ENCODE data around the gene WDR12.

Gene WDR12

DNA sequence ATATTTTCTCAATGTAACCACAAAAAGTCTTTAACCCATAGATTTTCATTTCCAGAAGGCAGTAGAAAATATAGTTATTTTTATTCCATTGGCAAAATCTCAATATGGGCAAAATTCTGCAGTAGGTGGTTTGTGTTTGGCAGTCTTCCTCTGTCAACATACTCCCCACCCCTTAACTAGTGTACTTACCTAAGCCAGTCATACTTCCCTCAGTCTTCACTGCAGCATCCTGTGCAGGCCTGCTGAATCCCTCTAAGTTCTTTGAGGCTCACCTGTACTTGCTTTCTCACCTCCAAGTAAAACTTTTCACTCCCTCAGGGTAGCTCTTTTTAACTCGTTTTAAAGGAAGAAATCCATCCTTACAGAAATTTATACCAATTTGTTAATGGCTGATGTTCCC lies 7.4 kb upstream of the WDR12 start:
- TF ChIP-seq FOXM1 (IDR thresholded peaks at IDR 0.05; ENCODE audit: borderline replicate concordance, low read depth), result no peak
- no peak for TF ChIP-seq EGR1 (IDR thresholded peaks at IDR 0.05)
- no peak for TF ChIP-seq YY1 (IDR thresholded peaks at IDR 0.05; ENCODE audit: low read depth)
- TF ChIP-seq, protein P1, sequence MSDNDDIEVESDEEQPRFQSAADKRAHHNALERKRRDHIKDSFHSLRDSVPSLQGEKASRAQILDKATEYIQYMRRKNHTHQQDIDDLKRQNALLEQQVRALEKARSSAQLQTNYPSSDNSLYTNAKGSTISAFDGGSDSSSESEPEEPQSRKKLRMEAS (IDR thresholded peaks at IDR 0.05), result no peak
- TF ChIP-seq NFIC (IDR thresholded peaks at IDR 0.05), result no peak
- no peak for TF ChIP-seq EP300 (IDR thresholded peaks at IDR 0.05; ENCODE audit: borderline replicate concordance)
- TF ChIP-seq CEBPB (IDR thresholded peaks at IDR 0.05), result no peak
- no peak for TF ChIP-seq TCF12 (IDR thresholded peaks at IDR 0.05; ENCODE audit: low read depth)
- TF ChIP-seq, protein P2, sequence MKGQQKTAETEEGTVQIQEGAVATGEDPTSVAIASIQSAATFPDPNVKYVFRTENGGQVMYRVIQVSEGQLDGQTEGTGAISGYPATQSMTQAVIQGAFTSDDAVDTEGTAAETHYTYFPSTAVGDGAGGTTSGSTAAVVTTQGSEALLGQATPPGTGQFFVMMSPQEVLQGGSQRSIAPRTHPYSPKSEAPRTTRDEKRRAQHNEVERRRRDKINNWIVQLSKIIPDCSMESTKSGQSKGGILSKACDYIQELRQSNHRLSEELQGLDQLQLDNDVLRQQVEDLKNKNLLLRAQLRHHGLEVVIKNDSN (IDR thresholded peaks at IDR 0.05), result no peak
- no peak for TF ChIP-seq TAF1 (IDR thresholded peaks at IDR 0.05; ENCODE audit: low read depth)
- no peak for TF ChIP-seq TEAD4 (IDR thresholded peaks at IDR 0.05)
- no peak for TF ChIP-seq ZBTB7A (IDR thresholded peaks at IDR 0.05; ENCODE audit: low read depth)
- TF ChIP-seq CREB1 (IDR thresholded peaks at IDR 0.05; ENCODE audit: low read depth), result no peak
- no peak for TF ChIP-seq RAD21 (IDR thresholded peaks at IDR 0.05; ENCODE audit: low read depth)

DNA sequence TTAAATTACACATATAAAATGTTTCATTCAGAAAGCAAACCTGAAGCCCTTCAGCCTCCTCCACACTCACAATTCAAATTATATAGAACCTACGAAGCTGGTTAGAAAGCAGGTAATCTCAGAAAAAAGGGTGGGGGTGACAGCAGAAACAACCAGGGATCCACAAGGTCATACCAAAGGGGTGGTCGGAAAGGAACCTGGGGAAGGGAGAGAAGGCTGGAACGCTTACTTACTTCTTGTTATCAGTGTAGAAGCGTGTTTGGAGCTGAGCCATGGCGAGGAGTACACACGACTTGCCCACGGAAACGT lies 316 bp downstream of the WDR12 start:
- TF ChIP-seq YY1 (IDR thresholded peaks at IDR 0.05; ENCODE audit: low read depth) (no peak), FOXM1 (IDR thresholded peaks at IDR 0.05; ENCODE audit: borderline replicate concordance, low read depth) (no peak), EP300 (IDR thresholded peaks at IDR 0.05; ENCODE audit: borderline replicate concordance) (no peak), RAD21 (IDR thresholded peaks at IDR 0.05; ENCODE audit: low read depth) (no peak), CEBPB (IDR thresholded peaks at IDR 0.05) (no peak), EGR1 (IDR thresholded peaks at IDR 0.05) (no peak), NFIC (IDR thresholded peaks at IDR 0.05) (no peak), TCF12 (IDR thresholded peaks at IDR 0.05; ENCODE audit: low read depth) (no peak), TEAD4 (IDR thresholded peaks at IDR 0.05) (no peak), CREB1 (IDR thresholded peaks at IDR 0.05; ENCODE audit: low read depth) (no peak), TAF1 (IDR thresholded peaks at IDR 0.05; ENCODE audit: low read depth) (no peak), ZBTB7A (IDR thresholded peaks at IDR 0.05; ENCODE audit: low read depth) (no peak)
- TF ChIP-seq, protein P2 (IDR thresholded peaks at IDR 0.05), result no peak
- TF ChIP-seq, protein P3, sequence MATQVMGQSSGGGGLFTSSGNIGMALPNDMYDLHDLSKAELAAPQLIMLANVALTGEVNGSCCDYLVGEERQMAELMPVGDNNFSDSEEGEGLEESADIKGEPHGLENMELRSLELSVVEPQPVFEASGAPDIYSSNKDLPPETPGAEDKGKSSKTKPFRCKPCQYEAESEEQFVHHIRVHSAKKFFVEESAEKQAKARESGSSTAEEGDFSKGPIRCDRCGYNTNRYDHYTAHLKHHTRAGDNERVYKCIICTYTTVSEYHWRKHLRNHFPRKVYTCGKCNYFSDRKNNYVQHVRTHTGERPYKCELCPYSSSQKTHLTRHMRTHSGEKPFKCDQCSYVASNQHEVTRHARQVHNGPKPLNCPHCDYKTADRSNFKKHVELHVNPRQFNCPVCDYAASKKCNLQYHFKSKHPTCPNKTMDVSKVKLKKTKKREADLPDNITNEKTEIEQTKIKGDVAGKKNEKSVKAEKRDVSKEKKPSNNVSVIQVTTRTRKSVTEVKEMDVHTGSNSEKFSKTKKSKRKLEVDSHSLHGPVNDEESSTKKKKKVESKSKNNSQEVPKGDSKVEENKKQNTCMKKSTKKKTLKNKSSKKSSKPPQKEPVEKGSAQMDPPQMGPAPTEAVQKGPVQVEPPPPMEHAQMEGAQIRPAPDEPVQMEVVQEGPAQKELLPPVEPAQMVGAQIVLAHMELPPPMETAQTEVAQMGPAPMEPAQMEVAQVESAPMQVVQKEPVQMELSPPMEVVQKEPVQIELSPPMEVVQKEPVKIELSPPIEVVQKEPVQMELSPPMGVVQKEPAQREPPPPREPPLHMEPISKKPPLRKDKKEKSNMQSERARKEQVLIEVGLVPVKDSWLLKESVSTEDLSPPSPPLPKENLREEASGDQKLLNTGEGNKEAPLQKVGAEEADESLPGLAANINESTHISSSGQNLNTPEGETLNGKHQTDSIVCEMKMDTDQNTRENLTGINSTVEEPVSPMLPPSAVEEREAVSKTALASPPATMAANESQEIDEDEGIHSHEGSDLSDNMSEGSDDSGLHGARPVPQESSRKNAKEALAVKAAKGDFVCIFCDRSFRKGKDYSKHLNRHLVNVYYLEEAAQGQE (IDR thresholded peaks at IDR 0.05; ENCODE audit: low read depth), result no peak
- TF ChIP-seq, protein P1 (IDR thresholded peaks at IDR 0.05), result no peak

DNA sequence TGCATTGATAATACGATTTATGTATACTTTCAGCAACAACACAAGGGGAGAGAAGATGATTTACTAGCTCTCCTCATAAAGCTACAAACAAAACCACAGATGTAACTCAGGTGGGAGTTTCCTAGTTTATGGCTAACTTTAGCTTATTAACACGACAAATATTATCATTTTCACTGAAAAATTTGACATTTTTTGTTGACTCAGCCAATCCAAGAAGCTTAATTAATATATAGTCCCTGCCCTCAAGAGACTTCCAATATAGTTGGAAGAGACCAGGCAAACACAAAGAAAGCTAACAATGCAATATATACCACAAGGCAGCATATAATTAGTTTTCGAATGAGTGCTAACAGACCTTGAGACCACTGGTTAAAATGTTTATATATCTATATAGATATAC lies 775 bp downstream of the WDR12 start:
- TF ChIP-seq CEBPB (IDR thresholded peaks at IDR 0.05), result no peak

DNA sequence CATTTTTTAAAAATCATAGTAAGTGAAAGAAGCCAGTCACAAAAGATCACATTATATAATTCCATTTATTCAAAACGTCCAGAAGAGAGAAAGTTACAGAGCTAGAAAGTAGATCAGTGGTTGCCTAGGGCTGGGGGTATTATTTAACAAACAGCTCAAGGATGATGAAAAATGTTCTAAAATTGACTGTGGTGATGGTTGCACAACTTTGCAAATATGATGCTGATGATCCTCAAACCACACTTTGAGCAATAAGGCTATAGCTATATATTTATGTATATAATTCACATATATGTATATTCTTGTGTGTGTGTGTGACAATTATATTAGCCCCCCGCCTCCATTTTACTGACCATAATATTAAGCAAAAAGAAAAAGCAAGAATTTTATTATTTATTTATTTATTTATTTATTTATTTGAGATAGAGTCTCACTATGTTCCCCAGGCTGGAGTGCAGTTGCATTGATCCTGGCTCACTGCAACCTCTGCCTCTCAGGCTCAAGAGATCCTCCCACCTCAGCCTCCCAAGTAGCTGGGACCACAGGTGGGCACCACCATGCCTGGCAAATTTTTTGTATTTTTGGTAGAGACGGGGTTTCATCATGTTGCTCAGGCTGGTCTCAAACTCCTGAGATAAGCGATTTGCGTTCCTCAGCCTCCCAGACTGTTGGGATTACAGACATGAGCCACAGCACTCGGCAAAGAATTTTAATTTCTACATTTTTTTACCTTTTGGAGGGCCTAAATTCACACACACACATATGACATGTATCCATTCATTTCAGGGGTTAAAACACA lies 1.9 kb downstream of the WDR12 start:
- TF ChIP-seq, protein P2 (IDR thresholded peaks at IDR 0.05), result no peak
- TF ChIP-seq ZBTB7A (IDR thresholded peaks at IDR 0.05; ENCODE audit: low read depth), result no peak
- TF ChIP-seq FOXM1 (IDR thresholded peaks at IDR 0.05; ENCODE audit: borderline replicate concordance, low read depth), result no peak

DNA sequence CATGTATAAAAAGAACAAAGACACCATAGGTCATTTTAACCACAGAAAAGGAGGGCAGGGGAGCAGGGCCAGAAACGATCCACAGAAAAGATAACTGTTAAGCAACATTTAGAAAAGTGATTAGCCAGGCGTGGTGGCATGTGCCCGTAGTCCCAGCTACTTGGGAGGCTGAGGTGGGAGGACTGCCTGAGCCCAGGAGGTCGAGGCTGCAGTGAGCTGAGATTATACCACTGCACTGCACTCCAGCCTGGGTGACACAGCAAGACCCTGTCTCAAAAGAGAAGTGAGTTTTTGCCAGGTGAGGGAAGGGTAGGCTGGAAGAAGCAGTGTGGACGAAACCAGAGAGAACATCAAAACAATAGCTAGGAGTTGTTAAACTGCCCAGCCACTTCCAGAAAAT lies 3.3 kb downstream of the WDR12 start:
- TF ChIP-seq CEBPB (IDR thresholded peaks at IDR 0.05) (no peak), ZBTB7A (IDR thresholded peaks at IDR 0.05; ENCODE audit: low read depth) (no peak)
- TF ChIP-seq, protein P1 (IDR thresholded peaks at IDR 0.05), result no peak

DNA sequence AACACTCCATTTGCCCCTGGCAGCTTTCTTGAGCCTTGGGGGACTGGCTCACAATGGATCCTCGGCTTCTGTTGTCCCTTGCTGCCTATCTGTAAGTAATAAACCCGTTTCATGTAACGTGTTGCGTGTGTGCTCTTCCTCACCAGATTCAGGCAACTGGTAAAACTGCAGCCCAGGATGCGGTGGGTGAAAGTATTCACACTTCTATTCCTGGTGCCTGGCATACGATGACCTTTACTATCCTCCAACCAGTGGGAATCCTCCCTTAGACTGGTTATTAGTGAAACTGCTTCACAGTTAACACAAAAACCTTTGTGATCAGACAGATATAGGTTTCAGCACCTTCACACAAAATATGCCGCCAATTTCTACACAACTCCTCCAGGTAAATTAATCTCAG lies 26.3 kb downstream of the WDR12 start:
- TF ChIP-seq YY1 (IDR thresholded peaks at IDR 0.05; ENCODE audit: low read depth) (no peak), RAD21 (IDR thresholded peaks at IDR 0.05; ENCODE audit: low read depth) (no peak), TAF1 (IDR thresholded peaks at IDR 0.05; ENCODE audit: low read depth) (no peak), TCF12 (IDR thresholded peaks at IDR 0.05; ENCODE audit: low read depth) (no peak), ZBTB7A (IDR thresholded peaks at IDR 0.05; ENCODE audit: low read depth) (no peak), CREB1 (IDR thresholded peaks at IDR 0.05; ENCODE audit: low read depth) (no peak), CEBPB (IDR thresholded peaks at IDR 0.05) (no peak), NFIC (IDR thresholded peaks at IDR 0.05) (no peak), TEAD4 (IDR thresholded peaks at IDR 0.05) (no peak), EP300 (IDR thresholded peaks at IDR 0.05; ENCODE audit: borderline replicate concordance) (no peak), FOXM1 (IDR thresholded peaks at IDR 0.05; ENCODE audit: borderline replicate concordance, low read depth) (no peak), EGR1 (IDR thresholded peaks at IDR 0.05) (no peak)
- TF ChIP-seq, protein P3 (IDR thresholded peaks at IDR 0.05; ENCODE audit: low read depth), result no peak
- TF ChIP-seq, protein P2 (IDR thresholded peaks at IDR 0.05), result no peak
- TF ChIP-seq, protein P1 (IDR thresholded peaks at IDR 0.05), result no peak

All from Ishikawa (cell line).